ENCODE measurements around the gene GPRC5A. TPM values are rescaled to one million over a fixed set of nuclear protein-coding genes. Genes with fewer than 3 reads are reported as not detected.
A peak's percentile ranks its signal among the peaks of the same experiment; 100 is the strongest.

The GPRC5A gene
- total and polyA plus RNA-seq, 2 donors (not counting 1 experiment from before 2014, with no cell fraction given), result 4.8 to 46.8 TPM

DNA sequence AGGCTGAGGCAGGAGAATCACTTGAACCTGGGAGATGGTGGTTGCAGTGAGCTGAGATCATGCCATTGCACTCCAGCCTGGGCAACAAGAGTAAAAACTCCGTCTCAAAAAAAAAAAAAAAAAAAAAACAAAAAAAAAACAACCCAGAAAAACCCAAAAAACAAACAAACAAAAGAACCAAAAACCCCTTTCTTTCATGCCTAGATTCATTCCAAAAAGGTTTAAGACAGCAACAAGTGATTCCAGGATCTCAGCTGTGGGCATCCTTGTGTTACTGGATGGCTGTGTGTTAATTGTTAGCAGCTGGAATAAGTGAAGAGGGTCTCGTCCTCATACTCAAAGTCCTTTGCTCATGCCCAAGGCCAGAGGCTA lies 9.4 kb downstream of the GPRC5A start:
- Histone ChIP-seq H3K27me3 (ENCODE audit: control insufficient read depth, insufficient read depth, low read length) (no peaks in the 10 kb centered on the region), H3K27ac (ENCODE audit: insufficient read depth, low read length) (peak overlapping the region; percentile 95), H4K20me1 (ENCODE audit: control insufficient read depth, extremely low read depth, insufficient read depth, low read length) (no peaks in the 10 kb centered on the region), H3K4me1 (ENCODE audit: control insufficient read depth, extremely low read depth, insufficient read depth, low read length) (peaks cover 30% of the 10 kb centered on the region), H2AFZ (ENCODE audit: low read length) (no peak overlapping the region), H3K36me3 (ENCODE audit: control insufficient read depth, insufficient read depth, low read length) (no peaks in the 10 kb centered on the region), H3K79me2 (ENCODE audit: control insufficient read depth, insufficient read depth, low read length) (peaks cover 19% of the 10 kb centered on the region), H3K9ac (ENCODE audit: insufficient read depth, low read length) (no peak overlapping the region), H3K9me3 (ENCODE audit: control insufficient read depth, insufficient read depth, low read depth, low read length) (no peaks in the 10 kb centered on the region), H3K4me3 (replicated peaks in 1 of 4; ENCODE audit: control extremely low read depth in 1 of 4, insufficient read depth in 1 of 4, low read depth in 3 of 4, low read length in 4 of 4) (no peak overlapping the region), H3K4me2 (ENCODE audit: extremely low read depth, insufficient read depth, low read length) (peak overlapping the region; percentile 77)
- TF ChIP-seq, protein P1, sequence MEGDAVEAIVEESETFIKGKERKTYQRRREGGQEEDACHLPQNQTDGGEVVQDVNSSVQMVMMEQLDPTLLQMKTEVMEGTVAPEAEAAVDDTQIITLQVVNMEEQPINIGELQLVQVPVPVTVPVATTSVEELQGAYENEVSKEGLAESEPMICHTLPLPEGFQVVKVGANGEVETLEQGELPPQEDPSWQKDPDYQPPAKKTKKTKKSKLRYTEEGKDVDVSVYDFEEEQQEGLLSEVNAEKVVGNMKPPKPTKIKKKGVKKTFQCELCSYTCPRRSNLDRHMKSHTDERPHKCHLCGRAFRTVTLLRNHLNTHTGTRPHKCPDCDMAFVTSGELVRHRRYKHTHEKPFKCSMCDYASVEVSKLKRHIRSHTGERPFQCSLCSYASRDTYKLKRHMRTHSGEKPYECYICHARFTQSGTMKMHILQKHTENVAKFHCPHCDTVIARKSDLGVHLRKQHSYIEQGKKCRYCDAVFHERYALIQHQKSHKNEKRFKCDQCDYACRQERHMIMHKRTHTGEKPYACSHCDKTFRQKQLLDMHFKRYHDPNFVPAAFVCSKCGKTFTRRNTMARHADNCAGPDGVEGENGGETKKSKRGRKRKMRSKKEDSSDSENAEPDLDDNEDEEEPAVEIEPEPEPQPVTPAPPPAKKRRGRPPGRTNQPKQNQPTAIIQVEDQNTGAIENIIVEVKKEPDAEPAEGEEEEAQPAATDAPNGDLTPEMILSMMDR (conservative IDR thresholded peaks at IDR 0.05 in 1 of 2, IDR thresholded peaks at IDR 0.05 in 1 of 2; ENCODE audit: low read depth in 1 of 2, low read length in 2 of 2), result no peak
- TF ChIP-seq EZH2 (IDR thresholded peaks at IDR 0.05; ENCODE audit: low read length, missing control alignments), result no peak
- no peak for DNase-seq (ENCODE audit: low read depth in 2 of 2)

DNA sequence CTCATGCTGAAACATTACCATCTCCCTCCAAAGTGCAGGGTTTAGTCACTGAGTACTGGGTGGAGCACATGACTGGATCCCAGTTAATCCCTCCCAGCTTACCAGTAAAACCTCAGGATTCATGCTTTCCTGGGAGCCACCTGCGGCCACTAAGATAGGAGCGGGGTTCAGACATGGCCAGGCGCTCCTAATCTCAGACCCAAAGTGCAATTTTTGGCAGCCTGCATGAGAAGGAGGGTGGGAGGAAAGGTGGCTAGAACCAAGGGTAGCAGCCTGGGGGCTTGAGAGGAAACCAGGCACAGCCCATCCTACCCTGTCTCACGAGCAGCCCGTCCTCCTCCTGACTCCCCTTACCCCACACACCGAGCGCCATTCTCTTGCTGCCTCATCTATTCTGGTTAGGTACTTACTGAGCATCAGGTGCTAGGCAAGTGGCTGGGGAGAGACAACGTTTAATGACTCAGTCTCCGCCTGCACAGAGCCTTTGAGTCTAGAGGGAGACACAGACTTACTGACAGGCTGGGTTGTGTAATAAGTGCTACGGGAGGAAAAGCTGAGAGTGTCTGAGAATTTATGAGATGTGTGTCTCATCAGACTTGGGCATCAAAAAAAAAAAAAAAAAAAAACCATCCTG lies 9.9 kb downstream of the GPRC5A start:
- Histone ChIP-seq H4K20me1 (ENCODE audit: control insufficient read depth, extremely low read depth, insufficient read depth, low read length) (no peaks in the 10 kb centered on the region), H3K27ac (ENCODE audit: insufficient read depth, low read length) (peak overlapping the region; percentile 92), H3K36me3 (ENCODE audit: control insufficient read depth, insufficient read depth, low read length) (no peaks in the 10 kb centered on the region), H3K4me2 (ENCODE audit: extremely low read depth, insufficient read depth, low read length) (peak overlapping the region; percentile 77), H3K9me3 (ENCODE audit: control insufficient read depth, insufficient read depth, low read depth, low read length) (no peaks in the 10 kb centered on the region), H3K9ac (ENCODE audit: insufficient read depth, low read length) (peak overlapping the region; percentile 34), H3K27me3 (ENCODE audit: control insufficient read depth, insufficient read depth, low read length) (no peaks in the 10 kb centered on the region), H3K4me1 (ENCODE audit: control insufficient read depth, extremely low read depth, insufficient read depth, low read length) (peaks cover 30% of the 10 kb centered on the region), H3K4me3 (replicated peaks in 1 of 4; ENCODE audit: control extremely low read depth in 1 of 4, insufficient read depth in 1 of 4, low read depth in 3 of 4, low read length in 4 of 4) (peak overlapping the region in 2 of 4 experiments; percentile 3 to 34), H3K79me2 (ENCODE audit: control insufficient read depth, insufficient read depth, low read length) (peaks cover 19% of the 10 kb centered on the region), H2AFZ (ENCODE audit: low read length) (no peak overlapping the region)
- TF ChIP-seq, protein P1 (conservative IDR thresholded peaks at IDR 0.05 in 1 of 2, IDR thresholded peaks at IDR 0.05 in 1 of 2; ENCODE audit: low read depth in 1 of 2, low read length in 2 of 2), result no peak
- TF ChIP-seq EZH2 (IDR thresholded peaks at IDR 0.05; ENCODE audit: low read length, missing control alignments), result no peak
- peak; percentile 91 to 97 for DNase-seq (ENCODE audit: low read depth in 2 of 2)

DNA sequence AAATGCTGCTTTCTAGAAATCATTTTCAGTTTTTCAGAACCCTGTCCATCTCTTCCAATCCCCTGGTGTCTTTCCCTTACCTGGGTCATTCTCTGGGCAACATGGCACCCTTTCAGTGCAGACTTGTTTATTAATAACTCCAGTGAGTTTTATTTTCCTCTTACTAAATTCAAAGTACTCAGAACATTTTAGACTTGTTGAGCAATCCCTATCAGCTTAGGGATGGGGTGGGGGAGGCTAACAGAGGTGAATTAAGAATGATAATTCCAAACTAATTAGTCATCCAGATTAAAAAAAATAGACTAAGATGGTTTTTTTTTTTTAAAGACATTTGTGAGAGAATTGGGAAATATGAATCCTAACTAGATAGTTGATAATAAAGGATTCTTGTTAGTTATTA lies 10.7 kb downstream of the GPRC5A start:
- peak overlapping the region; percentile 55 for H3K9ac ChIP-seq (ENCODE audit: insufficient read depth, low read length)
- H4K20me1 ChIP-seq (ENCODE audit: control insufficient read depth, extremely low read depth, insufficient read depth, low read length), result no peaks in the 10 kb centered on the region
- H3K4me1 ChIP-seq (ENCODE audit: control insufficient read depth, extremely low read depth, insufficient read depth, low read length), result peaks cover 29% of the 10 kb centered on the region
- no peaks in the 10 kb centered on the region for H3K27me3 ChIP-seq (ENCODE audit: control insufficient read depth, insufficient read depth, low read length)
- H3K79me2 ChIP-seq (ENCODE audit: control insufficient read depth, insufficient read depth, low read length), result peaks cover 19% of the 10 kb centered on the region
- no peaks in the 10 kb centered on the region for H3K9me3 ChIP-seq (ENCODE audit: control insufficient read depth, insufficient read depth, low read depth, low read length)
- H3K4me2 ChIP-seq (ENCODE audit: extremely low read depth, insufficient read depth, low read length), result peak overlapping the region; percentile 77
- no peaks in the 10 kb centered on the region for H3K36me3 ChIP-seq (ENCODE audit: control insufficient read depth, insufficient read depth, low read length)
- peak overlapping the region; percentile 92 for H3K27ac ChIP-seq (ENCODE audit: insufficient read depth, low read length)
- peak; percentile 60 to 76 for DNase-seq (ENCODE audit: low read depth in 2 of 2)
- H3K4me3 ChIP-seq (replicated peaks in 1 of 4; ENCODE audit: control extremely low read depth in 1 of 4, insufficient read depth in 1 of 4, low read depth in 3 of 4, low read length in 4 of 4), result peak overlapping the region in 2 of 4 experiments; percentile 29 to 34
- H2AFZ ChIP-seq (ENCODE audit: low read length), result no peak overlapping the region
- TF ChIP-seq, protein P1 (conservative IDR thresholded peaks at IDR 0.05 in 1 of 2, IDR thresholded peaks at IDR 0.05 in 1 of 2; ENCODE audit: low read depth in 1 of 2, low read length in 2 of 2), result no peak
- no peak for TF ChIP-seq EZH2 (IDR thresholded peaks at IDR 0.05; ENCODE audit: low read length, missing control alignments)
